Keratinocyte (primary cell): ENCODE results near the gene MPLKIP.

Source experiments
- CTCF ChIP-seq, 3 experiments: IDR thresholded peaks in 1 of 3; conservative IDR thresholded peaks in 1 of 3; optimal IDR thresholded peaks in 1 of 3; 2 replicates in 2 of 3; 3 replicates in 1 of 3; pipeline versions ENCODE3 to v1.5.1; 2011; ENCODE audit warnings: low read length in 3 of 3, mild to moderate bottlenecking in 3 of 3, moderate library complexity in 2 of 3, control low read depth in 1 of 3, inconsistent platforms in 1 of 3; ENCODE audit not compliant: insufficient read depth in 2 of 3; ENCODE audit errors: extremely low read depth in 1 of 3
- EZH2 ChIP-seq: IDR thresholded peaks from one replicate; pipeline ENCODE4 v1.6.1; 2012; ENCODE audit warnings: inconsistent platforms, mild to moderate bottlenecking, low read length, moderate library complexity

DNA sequence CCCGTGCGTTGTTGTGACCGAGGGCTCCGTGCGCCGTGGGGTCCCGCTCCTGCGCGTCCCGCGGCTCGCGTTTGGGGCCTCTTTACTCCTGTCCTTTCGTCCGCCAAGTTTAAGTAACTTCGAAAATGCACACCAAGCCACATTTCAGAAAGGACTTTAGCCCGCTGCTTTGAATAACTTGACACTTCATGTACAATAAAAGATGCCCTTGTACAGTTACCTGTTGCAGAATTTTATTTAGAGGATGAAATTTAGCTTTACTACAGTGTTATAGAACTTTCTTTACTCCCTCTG, 842 bp upstream of the MPLKIP start:
- TF ChIP-seq CTCF (optimal IDR thresholded peaks at IDR 0.05 in 1 of 3, IDR thresholded peaks at IDR 0.05 in 1 of 3, conservative IDR thresholded peaks at IDR 0.05 in 1 of 3; ENCODE audit: extremely low read depth in 1 of 3, insufficient read depth in 2 of 3, low read length in 3 of 3) (no peak), EZH2 (no peak)
